Measurements from ENCODE around the gene LAMTOR4. TPM values are rescaled to one million over a fixed set of nuclear protein-coding genes. Genes with fewer than 3 reads are reported as not detected.

LAMTOR4 gene
- total and polyA plus RNA-seq, 2 of the 13 experiments (the other 11 are each of a cell fraction or from before 2014, with no cell fraction given) = 115 to 118 TPM

DNA sequence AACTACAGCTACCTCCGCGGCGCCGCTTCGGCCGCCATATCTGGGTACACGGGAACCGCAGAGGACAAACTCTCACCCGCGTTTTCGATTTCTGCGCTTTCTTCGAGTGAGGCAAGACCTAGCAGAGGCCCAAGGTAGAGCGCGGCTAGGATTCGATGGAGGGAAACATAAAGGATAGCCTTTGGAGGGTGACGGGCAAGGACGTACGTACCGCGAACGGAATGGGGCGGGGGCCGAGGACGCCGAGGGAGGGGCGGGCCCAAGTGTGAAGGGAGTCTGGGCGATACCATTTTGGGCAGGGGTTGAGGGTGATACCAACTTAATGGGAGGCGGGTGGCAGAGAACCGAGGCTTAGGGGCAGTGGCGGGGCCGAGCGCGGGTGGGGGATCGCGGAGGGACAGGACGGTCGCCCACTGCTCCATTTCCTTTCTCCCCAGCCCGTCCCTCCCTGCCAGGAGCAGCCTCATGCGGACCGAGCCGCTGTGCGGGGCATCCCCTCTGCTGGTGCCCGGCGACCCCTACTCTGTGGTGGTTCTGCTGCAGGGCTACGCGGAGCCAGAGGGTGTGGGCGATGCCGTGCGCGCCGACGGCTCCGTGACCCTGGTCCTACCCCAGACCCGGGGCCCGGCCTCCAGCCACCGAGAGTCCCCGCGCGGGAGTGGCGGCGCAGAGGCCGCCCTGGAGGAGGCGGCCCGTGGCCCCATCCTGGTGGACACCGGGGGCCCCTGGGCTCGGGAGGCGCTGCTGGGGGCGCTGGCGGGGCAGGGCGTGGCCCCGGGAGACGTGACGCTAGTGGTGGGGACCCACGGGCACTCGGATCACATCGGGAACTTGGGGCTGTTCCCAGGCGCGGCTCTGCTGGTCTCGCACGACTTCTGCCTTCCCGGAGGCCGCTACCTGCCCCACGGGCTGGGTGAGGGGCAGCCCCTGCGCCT lies 21.5 kb upstream of the LAMTOR4 start, which contains the start of gene MBLAC1 (continued):
- TF ChIP-seq ZNF761 (CRISPR knock-in tag; conservative IDR thresholded peaks at IDR 0.05) (0 out of 2 replicates have a peak, but pooled peaks have one; percentile 34), ZNF841 (CRISPR knock-in tag; IDR thresholded peaks at IDR 0.05; ENCODE audit: borderline replicate concordance) (no peak), TAF15 (IDR thresholded peaks at IDR 0.05; ENCODE audit: low read depth, low read length, poor library complexity, severe bottlenecking) (peak; percentile 83), KMT2A (CRISPR knock-in tag; IDR thresholded peaks at IDR 0.05) (peak; percentile 47; the same call in 1 of the 2 replicates), KDM5B (CRISPR knock-in tag; IDR thresholded peaks at IDR 0.05; ENCODE audit: borderline replicate concordance) (peak; percentile 59; the same call in 1 of the 2 replicates), ZNF563 (CRISPR knock-in tag; IDR thresholded peaks at IDR 0.05) (peak; percentile 66; the same call in 1 of the 2 replicates), KDM5A (IDR thresholded peaks at IDR 0.05; ENCODE audit: borderline replicate concordance, low read length) (peak; percentile 61; the same call in 1 of the 2 replicates), ZBTB1 (CRISPR knock-in tag; IDR thresholded peaks at IDR 0.05; ENCODE audit: borderline replicate concordance) (no peak), NCOA1 (CRISPR knock-in tag; IDR thresholded peaks at IDR 0.05) (no peak; the same call in 1 of the 2 replicates), PAWR (CRISPR knock-in tag; IDR thresholded peaks at IDR 0.05; ENCODE audit: borderline replicate concordance) (no peak), GTF3A (CRISPR knock-in tag; conservative IDR thresholded peaks at IDR 0.05) (peak; percentile 88; the same call in 1 of the 2 replicates), ZNF34 (CRISPR knock-in tag; IDR thresholded peaks at IDR 0.05; ENCODE audit: borderline replicate concordance) (no peak), ZNF207 (IDR thresholded peaks at IDR 0.05; ENCODE audit: borderline replicate concordance) (no peak), GTF2F1 (IDR thresholded peaks at IDR 0.05; ENCODE audit: low read length) (no peak), ZNF446 (CRISPR knock-in tag; IDR thresholded peaks at IDR 0.05) (no peak; the same call in 1 of the 2 replicates), HCFC1 (IDR thresholded peaks at IDR 0.05; ENCODE audit: low read depth, low read length) (peak; percentile 26; the same call in 1 of the 2 replicates), ZFP82 (CRISPR knock-in tag; IDR thresholded peaks at IDR 0.05; ENCODE audit: borderline replicate concordance) (peak; percentile 85; the same call in 1 of the 2 replicates), ZNF619 (CRISPR knock-in tag; IDR thresholded peaks at IDR 0.05) (no peak; the same call in 1 of the 2 replicates), ZNF367 (CRISPR knock-in tag; IDR thresholded peaks at IDR 0.05; ENCODE audit: borderline replicate concordance) (0 out of 2 replicates have a peak, but pooled peaks have one; percentile 50), ZNF496 (CRISPR knock-in tag; IDR thresholded peaks at IDR 0.05; ENCODE audit: insufficient replicate concordance) (no peak)
- TF ChIP-seq, protein P1, sequence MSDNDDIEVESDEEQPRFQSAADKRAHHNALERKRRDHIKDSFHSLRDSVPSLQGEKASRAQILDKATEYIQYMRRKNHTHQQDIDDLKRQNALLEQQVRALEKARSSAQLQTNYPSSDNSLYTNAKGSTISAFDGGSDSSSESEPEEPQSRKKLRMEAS (IDR thresholded peaks at IDR 0.05) = peak; percentile 3; the same call in 1 of the 2 replicates
- TF ChIP-seq, protein P2, sequence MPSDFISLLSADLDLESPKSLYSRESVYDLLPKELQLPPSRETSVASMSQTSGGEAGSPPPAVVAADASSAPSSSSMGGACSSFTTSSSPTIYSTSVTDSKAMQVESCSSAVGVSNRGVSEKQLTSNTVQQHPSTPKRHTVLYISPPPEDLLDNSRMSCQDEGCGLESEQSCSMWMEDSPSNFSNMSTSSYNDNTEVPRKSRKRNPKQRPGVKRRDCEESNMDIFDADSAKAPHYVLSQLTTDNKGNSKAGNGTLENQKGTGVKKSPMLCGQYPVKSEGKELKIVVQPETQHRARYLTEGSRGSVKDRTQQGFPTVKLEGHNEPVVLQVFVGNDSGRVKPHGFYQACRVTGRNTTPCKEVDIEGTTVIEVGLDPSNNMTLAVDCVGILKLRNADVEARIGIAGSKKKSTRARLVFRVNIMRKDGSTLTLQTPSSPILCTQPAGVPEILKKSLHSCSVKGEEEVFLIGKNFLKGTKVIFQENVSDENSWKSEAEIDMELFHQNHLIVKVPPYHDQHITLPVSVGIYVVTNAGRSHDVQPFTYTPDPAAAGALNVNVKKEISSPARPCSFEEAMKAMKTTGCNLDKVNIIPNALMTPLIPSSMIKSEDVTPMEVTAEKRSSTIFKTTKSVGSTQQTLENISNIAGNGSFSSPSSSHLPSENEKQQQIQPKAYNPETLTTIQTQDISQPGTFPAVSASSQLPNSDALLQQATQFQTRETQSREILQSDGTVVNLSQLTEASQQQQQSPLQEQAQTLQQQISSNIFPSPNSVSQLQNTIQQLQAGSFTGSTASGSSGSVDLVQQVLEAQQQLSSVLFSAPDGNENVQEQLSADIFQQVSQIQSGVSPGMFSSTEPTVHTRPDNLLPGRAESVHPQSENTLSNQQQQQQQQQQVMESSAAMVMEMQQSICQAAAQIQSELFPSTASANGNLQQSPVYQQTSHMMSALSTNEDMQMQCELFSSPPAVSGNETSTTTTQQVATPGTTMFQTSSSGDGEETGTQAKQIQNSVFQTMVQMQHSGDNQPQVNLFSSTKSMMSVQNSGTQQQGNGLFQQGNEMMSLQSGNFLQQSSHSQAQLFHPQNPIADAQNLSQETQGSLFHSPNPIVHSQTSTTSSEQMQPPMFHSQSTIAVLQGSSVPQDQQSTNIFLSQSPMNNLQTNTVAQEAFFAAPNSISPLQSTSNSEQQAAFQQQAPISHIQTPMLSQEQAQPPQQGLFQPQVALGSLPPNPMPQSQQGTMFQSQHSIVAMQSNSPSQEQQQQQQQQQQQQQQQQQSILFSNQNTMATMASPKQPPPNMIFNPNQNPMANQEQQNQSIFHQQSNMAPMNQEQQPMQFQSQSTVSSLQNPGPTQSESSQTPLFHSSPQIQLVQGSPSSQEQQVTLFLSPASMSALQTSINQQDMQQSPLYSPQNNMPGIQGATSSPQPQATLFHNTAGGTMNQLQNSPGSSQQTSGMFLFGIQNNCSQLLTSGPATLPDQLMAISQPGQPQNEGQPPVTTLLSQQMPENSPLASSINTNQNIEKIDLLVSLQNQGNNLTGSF (CRISPR knock-in tag; IDR thresholded peaks at IDR 0.05) = 0 out of 2 replicates have a peak, but pooled peaks have one; percentile 30
- TF ChIP-seq, protein P3, sequence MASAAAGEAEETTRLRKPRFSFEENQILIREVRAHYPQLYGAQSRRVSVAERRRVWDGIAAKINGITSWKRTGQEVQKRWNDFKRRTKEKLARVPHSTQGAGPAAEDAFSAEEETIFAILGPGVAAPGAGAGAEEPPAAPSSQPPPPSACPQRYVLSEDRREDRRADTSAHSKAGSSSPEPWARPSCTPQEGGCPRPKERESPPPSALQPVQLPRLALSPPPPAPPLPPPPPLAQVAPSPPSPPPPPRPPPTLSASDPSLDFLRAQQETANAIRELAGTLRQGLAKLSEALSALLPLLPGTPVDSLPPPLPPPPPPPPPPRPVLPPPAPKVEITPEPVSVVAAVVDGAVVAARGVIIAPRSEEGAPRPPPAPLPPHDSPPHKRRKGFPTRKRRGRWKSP (CRISPR knock-in tag; IDR thresholded peaks at IDR 0.05) = peak; percentile 63; the same call in 1 of the 2 replicates
